ENCODE results near the gene GAPVD1.
A peak's percentile ranks its signal among the peaks of the same experiment; 100 is the strongest.
"Not testable (repeated sequence)": the region's sequence is repeated elsewhere in the genome, so short reads cannot be mapped to it uniquely, and the experiment has no call there.

GAPVD1 gene, protein sequence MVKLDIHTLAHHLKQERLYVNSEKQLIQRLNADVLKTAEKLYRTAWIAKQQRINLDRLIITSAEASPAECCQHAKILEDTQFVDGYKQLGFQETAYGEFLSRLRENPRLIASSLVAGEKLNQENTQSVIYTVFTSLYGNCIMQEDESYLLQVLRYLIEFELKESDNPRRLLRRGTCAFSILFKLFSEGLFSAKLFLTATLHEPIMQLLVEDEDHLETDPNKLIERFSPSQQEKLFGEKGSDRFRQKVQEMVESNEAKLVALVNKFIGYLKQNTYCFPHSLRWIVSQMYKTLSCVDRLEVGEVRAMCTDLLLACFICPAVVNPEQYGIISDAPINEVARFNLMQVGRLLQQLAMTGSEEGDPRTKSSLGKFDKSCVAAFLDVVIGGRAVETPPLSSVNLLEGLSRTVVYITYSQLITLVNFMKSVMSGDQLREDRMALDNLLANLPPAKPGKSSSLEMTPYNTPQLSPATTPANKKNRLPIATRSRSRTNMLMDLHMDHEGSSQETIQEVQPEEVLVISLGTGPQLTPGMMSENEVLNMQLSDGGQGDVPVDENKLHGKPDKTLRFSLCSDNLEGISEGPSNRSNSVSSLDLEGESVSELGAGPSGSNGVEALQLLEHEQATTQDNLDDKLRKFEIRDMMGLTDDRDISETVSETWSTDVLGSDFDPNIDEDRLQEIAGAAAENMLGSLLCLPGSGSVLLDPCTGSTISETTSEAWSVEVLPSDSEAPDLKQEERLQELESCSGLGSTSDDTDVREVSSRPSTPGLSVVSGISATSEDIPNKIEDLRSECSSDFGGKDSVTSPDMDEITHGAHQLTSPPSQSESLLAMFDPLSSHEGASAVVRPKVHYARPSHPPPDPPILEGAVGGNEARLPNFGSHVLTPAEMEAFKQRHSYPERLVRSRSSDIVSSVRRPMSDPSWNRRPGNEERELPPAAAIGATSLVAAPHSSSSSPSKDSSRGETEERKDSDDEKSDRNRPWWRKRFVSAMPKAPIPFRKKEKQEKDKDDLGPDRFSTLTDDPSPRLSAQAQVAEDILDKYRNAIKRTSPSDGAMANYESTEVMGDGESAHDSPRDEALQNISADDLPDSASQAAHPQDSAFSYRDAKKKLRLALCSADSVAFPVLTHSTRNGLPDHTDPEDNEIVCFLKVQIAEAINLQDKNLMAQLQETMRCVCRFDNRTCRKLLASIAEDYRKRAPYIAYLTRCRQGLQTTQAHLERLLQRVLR (N-terminal part only)

DNA sequence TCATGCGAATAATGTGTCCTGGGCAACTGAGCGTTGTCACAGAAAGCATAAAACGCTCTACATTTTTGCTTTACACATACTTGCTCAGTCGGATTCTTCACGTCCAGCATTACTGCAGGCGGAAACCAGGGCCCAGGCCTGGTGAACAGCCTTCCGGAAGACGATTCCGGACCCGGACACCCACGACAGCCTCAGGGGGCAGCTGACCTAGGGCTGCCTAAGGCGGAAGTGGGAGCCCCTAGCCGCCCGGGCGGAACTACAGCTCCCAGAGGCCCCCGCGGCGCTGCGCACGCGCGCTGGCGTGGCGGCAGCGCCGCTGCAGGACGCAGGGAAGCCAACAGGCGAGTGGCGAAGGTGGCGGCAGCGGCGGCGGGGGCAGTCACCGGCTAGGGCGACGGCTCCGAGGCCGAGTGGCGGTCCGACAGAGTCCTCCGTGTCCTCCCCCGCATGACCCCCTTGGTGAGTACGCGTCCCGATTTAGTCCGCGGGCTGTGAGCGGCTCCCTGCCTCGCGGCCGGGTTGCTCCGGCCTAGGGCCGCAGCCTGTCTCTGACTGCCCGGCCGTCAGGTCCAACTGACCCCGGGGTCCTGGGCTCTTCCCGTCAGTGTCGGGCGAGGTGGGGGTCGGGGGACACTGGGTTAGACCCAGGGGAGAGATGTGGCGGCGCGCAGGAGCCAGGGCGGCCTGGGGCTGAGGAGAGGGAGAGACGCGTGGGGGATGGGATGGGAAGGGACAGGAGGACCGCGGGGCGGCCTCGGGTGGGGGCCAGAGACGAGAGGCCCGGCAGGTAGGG, at the start of gene GAPVD1:
Gene GAPVD1, plus strand, starts transcription at position 326 of the 793 bp plus-strand sequence. CDS start 37,096 bp downstream, outside the sequence.
- peak; percentile 70 for DNase-seq

DNA sequence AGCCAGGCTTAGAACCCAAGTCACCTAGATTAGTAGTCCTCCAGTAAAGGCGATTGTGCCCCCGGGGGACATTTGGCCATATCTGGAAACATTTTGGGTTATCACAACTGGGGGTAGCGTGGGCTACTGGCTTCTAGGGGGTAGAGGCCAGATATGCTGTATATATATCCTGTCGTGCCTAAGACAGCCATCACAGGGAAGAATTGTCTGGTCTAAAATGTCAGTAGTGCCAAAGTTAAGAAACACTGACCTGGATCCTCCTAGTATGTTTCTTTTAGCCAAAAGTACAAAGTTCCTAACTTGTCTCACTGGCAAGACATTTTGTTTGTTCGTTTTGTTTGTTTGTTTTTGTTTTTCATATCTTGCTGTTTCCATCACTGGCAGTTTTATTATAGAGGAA, 47.4 kb upstream of the GAPVD1 start:
- DNase-seq: no peak

DNA sequence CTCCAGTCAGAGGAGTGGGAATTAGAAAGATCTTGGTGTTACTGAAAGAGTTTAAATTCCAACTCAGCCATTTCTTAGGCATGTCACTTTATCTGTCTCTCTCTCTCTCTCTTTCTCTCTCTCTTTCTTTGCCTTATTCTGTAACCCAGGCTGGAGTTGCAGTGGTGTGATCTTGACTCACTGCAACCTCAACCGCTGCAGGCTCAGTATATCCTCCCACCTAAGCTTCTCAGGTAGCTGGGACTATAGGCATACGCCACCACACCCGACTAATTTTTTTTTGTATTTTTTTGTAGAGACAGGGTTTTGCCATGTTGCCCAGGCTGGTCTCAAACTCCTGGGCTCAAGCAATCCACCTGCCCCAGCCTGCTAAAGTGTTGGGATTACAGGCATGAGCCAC, 43.0 kb upstream of the GAPVD1 start:
- DNase-seq: no peak

DNA sequence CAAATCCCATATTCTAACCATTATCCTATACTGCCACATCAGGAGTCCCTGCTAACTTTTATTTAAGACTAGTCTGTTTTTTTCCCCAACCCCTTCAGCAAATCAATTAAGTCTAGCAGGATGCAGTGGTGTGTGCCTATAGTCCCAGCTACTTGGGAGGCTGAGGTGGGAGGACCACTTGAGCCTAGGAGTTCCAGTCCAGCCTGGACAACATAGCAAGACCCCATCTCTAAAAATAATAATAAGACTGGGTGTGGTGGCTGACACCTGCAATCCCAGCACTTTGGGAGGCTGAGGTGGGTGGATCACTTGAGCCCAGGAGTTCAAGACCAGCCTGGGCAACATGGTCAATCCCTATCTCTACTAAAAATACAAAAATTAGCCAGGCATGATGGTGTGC, 36.8 kb upstream of the GAPVD1 start:
- DNase-seq: not testable (repeated sequence)

DNA sequence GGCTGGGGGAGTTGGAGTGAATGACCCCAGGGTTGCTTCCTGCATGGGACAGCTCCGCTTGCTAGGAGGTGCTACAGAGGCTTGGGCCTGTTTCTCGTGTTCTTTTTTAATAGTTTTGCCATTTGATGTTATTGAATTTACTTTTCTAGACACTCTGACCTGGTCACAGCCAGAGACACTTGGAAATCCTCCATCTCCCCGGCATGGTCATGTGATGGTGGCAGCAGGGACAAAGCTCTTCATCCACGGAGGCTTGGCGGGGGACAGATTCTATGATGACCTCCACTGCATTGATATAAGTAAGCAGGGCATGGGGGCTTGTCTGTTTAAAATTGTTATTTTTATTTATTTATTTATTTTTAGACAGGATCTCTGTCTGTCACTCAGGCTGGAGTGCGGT, 33.9 kb upstream of the GAPVD1 start:
- DNase-seq: no peak

DNA sequence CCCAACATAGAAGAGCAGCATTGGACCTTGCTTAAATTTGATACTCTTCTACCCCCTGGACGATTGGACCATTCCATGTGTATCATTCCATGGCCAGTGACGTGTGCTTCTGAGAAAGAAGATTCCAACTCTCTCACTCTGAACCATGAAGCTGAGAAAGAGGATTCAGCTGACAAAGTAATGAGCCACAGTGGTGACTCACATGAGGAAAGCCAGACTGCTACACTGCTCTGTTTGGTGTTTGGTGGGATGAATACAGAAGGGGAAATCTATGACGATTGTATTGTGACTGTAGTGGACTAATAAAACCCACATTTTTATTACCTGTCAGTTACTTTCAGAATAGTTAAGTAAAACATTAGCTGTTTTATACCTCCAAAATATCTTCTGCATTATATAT, 27.9 kb upstream of the GAPVD1 start:
- DNase-seq: no peak

DNA sequence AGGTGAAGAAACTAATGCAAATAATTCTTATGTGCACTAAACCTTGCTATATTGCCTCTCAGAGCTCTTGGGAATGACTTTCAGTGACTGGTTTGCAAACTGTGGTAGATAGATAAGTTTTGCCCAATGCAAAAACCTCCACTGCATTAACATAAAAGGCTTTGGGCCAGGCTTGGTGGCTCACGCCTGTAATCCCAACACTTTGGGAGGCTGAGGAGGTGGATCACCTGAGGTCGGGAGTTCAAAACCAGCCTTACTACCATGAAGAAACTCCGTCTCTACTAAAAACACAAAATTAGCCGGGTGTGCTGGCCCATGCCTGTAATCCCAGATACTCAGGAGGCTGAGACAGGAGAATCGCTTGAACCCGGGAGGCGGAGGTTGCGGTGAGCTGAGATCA, 27.5 kb upstream of the GAPVD1 start:
- DNase-seq: not testable (repeated sequence)

DNA sequence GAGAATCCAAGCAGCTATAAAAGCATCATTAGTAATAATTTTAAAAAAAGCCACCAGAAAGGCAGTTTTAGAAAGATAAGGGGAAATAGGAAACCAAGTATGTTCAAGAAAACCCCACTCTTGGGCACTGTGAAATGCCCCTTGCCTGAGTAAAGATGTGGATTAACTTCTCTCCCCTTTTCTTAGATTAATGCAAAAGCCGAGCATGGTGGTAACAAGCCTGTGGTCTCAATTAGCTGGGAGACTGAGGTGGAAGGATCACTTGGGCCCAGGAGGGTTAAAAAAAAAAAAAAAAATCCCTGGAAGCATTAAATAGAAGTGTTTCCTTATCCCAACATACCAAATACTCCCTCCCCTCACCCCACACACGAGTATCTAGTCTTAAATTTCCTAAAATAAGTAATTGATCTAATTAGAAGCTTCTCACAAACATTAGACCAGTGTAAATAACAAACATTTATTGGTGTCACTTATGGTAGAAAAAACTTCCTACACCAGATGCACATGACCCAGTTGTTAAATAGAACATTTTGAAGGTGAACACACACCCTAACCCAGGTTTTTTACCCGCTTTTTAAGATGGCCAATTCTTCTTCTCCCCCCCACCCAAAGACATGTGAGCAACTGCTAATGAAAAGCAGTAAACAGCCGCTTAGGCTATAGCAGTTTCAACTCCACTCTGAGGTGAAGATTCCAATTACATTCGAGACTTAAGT, 25.7 kb upstream of the GAPVD1 start:
- no peak for DNase-seq

DNA sequence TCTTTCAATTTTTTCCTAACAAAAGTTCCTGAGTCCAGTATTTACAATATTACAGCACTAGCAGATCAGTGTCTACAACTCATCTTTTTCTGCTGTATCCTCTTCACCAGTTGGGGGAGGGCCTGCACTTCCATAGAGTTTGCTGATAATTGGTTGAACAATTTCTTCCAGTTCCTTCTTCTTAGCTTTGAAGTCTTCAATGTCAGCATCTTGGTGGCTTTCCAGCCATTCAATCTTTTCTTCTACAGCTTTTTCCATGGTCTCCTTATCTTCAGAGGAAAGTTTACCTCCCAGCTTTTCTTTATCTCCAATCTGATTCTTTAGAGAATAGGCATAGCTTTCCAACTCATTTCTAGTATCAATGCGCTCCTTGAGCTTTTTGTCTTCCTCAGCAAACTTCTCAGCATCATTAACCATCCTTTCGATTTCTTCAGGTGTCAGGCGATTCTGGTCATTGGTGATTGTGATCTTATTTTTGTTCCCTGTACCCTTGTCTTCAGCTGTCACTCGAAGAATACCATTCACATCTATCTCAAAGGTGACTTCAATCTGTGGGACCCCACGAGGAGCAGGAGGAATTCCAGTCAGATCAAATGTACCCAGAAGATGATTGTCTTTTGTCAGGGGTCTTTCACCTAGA, 25.0 kb upstream of the GAPVD1 start:
- DNase-seq: not testable (repeated sequence)

DNA sequence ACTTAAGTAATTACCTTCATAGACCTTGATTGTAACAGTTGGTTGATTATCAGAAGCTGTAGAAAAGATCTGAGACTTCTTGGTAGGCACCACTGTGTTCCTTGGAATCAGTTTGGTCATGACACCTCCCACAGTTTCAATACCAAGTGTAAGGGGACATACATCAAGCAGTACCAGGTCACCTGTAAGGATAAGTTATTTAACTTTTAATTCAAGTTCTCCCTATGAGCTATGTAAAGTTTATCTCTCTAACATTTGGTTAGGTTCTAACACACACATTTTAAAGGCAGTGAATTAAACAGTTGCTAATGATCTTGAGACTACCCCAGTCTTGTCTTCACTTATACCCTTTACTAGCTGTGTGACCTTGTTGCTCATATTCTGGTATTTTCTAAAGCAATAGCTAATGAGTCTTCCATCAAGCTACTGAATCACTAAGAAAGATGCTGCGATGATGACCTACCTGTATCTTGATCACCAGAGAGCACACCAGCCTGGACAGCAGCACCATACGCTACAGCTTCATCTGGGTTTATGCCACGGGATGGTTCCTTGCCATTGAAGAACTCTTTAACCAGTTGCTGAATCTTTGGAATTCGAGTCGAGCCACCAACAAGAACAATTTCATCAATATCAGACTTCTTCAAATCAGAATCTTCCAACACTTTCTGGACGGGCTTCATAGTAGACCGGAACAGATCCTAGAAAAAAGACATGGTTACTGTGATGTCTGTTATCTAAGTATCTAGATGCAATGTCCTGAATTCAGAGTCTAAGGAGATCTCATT, 23.3 kb upstream of the GAPVD1 start:
- DNase-seq: no peak

DNA sequence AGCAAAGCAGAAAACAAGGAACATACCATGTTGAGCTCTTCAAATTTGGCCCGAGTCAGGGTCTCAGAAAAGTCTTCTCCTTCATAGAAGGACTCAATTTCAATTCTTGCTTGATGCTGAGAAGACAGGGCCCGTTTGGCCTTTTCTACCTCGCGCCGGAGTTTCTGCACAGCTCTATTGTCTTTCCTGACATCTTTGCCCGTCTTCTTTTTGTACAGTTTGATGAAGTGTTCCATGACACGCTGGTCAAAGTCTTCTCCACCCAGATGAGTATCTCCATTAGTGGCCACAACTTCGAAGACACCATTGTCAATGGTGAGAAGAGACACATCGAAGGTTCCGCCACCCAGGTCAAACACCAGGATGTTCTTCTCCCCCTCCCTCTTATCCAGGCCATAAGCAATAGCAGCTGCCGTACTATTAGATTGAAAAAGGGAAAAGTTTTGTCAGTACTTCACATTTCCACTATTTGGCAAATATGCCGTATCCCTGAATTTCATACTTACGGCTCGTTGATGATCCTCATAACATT, 22.6 kb upstream of the GAPVD1 start:
- no peak for DNase-seq

DNA sequence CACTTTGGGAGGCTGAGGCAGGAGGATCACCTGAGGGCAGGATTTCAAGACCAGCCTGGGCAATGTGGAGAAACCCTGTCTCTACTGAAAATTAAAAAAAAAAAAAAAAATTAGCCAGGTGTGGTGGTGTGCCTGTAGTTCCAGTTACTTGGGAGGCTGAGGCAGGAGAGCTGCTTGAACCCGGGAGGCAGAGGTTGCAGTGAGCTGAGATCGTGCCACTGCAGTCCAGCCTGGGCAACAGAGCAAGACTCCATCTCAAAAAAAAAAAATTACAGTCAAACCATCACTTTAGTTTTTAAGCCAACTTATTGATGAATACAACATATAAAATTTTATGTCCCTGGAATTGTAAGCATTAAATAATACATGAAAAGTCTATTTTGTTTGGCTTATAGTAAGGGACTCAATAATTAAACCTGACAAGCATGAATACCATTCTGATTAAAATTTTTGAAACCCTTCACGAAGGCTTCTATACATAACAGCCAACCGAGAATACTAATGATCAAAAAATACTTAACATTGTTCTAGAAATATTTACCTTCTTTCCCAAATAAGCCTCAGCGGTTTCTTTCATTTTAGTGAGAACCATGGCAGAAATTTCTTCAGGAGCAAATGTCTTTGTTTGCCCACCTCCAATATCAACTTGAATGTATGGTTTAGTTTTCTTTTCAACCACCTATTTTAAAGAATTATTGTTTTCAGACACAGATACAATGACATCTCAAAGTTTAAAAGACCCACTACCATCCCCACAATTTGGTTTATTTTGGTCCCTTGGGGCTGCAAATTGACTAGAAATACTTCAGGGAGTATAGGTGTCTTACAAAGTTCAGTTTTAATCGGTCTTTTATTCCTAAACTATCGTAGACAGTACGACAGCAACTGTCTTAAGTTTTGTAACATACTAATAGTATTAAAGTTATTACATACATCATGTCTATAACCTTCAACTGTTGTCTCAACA, 21.7 kb upstream of the GAPVD1 start:
- no peak for DNase-seq

DNA sequence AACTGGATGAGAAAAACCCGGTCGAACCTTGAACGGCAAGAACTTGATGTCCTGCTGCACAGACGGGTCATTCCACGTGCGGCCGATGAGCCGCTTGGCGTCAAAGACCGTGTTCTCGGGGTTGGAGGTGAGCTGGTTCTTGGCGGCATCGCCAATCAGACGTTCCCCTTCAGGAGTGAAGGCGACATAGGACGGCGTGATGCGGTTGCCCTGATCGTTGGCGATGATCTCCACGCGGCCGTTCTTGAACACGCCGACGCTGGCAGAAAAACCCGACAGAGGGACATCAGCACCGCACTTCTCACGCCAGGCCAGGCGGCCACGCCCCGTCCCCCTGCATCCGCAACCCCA, 21.0 kb upstream of the GAPVD1 start:
- DNase-seq: no peak

DNA sequence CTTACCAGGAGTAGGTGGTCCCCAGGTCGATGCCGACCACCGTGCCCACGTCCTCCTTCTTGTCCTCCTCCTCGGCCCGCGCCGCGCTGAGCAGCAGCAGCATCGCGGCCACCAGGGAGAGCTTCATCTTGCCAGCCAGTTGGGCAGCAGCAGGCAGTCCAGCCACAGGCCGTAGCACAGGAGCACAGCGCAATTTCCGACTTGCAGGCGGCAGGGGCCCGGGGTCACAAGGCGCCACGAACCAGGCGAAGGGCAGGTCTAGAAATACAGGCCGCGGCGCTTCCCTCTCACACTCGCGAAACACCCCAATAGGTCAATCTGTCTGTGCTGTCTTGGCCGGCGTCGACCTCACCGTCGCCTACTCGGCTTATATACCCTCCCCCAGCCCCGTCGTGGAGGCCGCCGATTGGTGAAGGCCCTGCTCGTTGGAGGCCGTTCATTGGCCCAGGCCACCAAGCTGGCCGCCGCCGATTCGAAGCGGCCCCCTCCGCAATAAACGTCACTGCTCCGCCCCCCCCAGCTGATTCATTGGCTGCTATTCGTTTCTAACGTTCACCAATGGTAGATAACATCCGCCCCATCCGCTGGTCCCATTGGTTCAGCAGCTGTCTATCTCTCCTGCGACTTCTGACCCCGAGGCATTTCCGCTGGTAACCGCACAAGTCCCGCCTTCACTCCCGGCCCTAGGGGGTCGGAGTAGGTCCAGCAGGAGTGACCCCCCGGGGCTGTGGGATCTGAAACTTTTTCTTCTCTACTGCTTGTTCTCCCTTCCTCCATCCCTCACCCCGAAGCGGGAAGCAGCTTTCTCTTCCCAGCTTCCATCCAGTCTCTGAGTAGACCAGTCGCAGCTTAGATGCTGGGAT, 20.4 kb upstream of the GAPVD1 start, which contains the start of gene HSPA5:
Gene HSPA5, minus strand, starts transcription at position 344 of the 863 bp plus-strand sequence. Its CDS starts 217 bp downstream, at position 127.
- DNase-seq: peak; percentile 97

DNA sequence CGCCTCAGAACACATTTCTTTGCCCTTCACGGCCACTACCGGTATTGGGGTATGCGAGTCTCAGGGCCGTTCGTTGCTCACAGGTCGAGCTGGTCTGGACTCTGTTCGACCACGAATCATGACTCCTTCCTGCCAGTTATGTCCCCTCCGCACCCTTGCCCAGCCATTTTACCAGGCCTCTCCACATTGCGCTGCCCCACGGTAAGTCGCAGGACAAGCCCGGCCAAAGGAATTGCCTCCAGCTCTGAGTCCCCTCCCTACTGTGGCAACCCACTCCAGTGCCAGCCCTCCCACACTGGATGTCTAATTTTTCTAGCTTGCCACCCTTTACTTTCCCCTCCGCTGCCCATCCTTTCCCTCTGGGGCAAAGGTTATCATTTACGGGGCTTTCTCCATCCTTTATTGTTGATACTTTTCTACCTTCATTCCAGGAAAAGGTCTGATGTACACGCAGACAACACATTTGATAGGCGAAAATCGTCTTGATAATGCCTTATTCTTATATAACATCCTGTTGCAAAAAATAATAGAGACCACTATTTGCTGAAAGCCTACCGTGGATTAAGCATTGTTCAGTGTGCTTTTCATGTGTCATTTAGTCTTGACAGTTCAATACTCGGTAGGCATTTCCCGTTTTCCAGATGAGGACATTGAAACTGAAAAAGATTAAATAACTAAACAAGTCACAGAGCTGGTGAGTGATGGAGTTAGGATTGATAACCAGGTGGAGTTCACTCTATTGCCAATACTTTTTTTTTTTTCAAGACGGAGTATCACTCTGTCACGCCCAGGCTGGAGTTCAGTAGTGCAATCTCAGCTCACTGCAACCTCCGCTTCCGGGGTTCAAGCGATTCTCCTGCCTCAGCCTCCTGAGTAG, 19.5 kb upstream of the GAPVD1 start:
- DNase-seq: no peak

DNA sequence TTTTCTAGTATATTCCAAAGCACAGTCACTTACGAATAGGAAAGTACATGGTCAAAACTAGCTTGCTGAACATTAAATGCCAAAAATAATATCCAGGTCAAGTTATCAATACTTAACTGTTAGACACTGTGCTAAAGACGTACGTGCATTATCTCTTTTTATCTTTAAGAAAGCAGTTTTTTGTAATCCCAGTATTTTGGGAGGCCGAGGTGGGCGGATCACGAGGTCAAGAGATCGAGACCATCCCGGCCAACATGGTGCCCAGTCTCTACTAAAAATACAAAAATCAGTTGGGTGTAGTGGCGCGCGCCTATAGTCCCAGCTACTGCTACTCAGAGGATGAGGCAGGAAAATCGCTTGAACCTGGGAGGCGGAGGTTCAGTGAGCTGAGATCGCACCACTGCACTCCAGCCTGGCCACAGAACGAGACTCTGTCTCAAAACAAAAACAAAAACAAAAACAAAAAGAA, 17.8 kb upstream of the GAPVD1 start:
- no peak for DNase-seq

DNA sequence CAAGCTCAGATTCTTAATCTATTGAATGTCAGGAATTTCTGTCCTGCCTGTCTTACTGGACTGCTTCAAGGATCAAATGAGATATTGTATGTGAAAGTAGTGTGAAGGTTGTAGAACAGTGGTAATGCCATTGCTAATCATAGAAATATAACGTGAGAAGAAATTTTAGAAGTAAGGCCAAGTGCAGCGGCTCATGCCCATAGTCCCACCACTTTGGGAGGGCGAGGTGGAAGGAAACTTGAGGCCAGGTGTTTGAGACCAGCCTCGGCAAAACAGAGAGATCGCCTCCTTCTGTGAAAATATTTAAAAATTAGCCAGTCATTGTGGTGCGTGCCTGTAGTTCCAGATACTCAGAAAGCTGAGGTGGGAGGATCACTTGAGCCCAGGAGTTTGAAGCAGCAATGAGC, 15.4 kb upstream of the GAPVD1 start:
- DNase-seq: no peak
